ENCODE measurements around the gene BPIFB6.
"Not testable (repeated sequence)": the region's sequence is repeated elsewhere in the genome, so short reads cannot be mapped to it uniquely, and the experiment has no call there.

Gene BPIFB6

GRCh38 chr20:33032555-33032954, 1.1 kb downstream of the BPIFB6 start:
- DNase-seq: no peak

- no peak for DNase-seq
These were observed 1.9 kb downstream of the BPIFB6 start for GRCh38 chr20:33033381-33033780.

- no peak for DNase-seq
These were observed 2.7 kb downstream of the BPIFB6 start for GRCh38 chr20:33034115-33034514.

- DNase-seq: no peak
These were observed 3.5 kb downstream of the BPIFB6 start for GRCh38 chr20:33034901-33035492.

- DNase-seq: no peak
These were observed 6.0 kb downstream of the BPIFB6 start for GRCh38 chr20:33037456-33037855.

- no peak for DNase-seq
These were observed 6.8 kb downstream of the BPIFB6 start for GRCh38 chr20:33038243-33038642.

- DNase-seq: no peak
These were observed 11.0 kb downstream of the BPIFB6 start for GRCh38 chr20:33042430-33042829.

- DNase-seq: no peak
These were observed 11.7 kb downstream of the BPIFB6 start for GRCh38 chr20:33042983-33043730.

GRCh38 chr20:33043731-33044181, 12.3 kb downstream of the BPIFB6 start:
- no peak for DNase-seq

- DNase-seq: not testable (repeated sequence)
These were observed 13.8 kb downstream of the BPIFB6 start for GRCh38 chr20:33045129-33045721.

GRCh38 chr20:33046412-33046811, 15.0 kb downstream of the BPIFB6 start:
- DNase-seq: no peak

- no peak for DNase-seq
These were observed 19.9 kb downstream of the BPIFB6 start for GRCh38 chr20:33051333-33051732.

GRCh38 chr20:33053291-33054106, 22.1 kb downstream of the BPIFB6 start, which contains the start of gene BPIFB3:
Gene BPIFB3, plus strand, starts transcription at chr20:33053903. Its CDS starts 1,533 bp downstream, at chr20:33055436.
- DNase-seq: no peak

- DNase-seq: no peak
These were observed 22.9 kb downstream of the BPIFB6 start for GRCh38 chr20:33054381-33054780.

- DNase-seq: no peak
These were observed 23.3 kb downstream of the BPIFB6 start for GRCh38 chr20:33054791-33055190.

- DNase-seq: no peak
These were observed 27.7 kb downstream of the BPIFB6 start for GRCh38 chr20:33059136-33059535.

GRCh38 chr20:33059741-33060390, 28.4 kb downstream of the BPIFB6 start:
- DNase-seq: no peak

- DNase-seq: peak; percentile 53
These were observed 30.2 kb downstream of the BPIFB6 start for GRCh38 chr20:33061658-33062028.

- DNase-seq: no peak
These were observed 30.8 kb downstream of the BPIFB6 start for GRCh38 chr20:33062105-33062824.

GRCh38 chr20:33062825-33063149, 31.3 kb downstream of the BPIFB6 start:
- DNase-seq: no peak

- no peak for DNase-seq
These were observed 31.8 kb downstream of the BPIFB6 start for GRCh38 chr20:33063271-33063670.

Data from left hindlimb (tissue), 1 donor.